ENCODE results near the gene RND3. TPM values are rescaled to one million over a fixed set of nuclear protein-coding genes. Genes with fewer than 3 reads are reported as not detected.

The RND3 gene
- total RNA-seq, 2 donors from 2014 or later, result 67.5 to 100 TPM

GRCh38 chr2:150464986-150465385 is 22.5 kb downstream of the RND3 start:
- DNase-seq (ENCODE audit: low spot score), result no peak
- intact Hi-C loops (cut with DNase I), result no loop called here

GRCh38 chr2:150464270-150464669 is 23.2 kb downstream of the RND3 start:
- intact Hi-C loops (cut with DNase I), result no loop called here

GRCh38 chr2:150462770-150463169 is 24.7 kb downstream of the RND3 start:
- intact Hi-C loops (cut with DNase I), result no loop called here
- no peak for DNase-seq (ENCODE audit: low spot score)

More at GRCh38 chr2:150464270-150464669, 23.2 kb downstream of the RND3 start:
- DNase-seq (ENCODE audit: low spot score), result no peak

- intact Hi-C loops (cut with DNase I), result no loop called here
Measured at GRCh38 chr2:150459281-150459680, 28.2 kb downstream of the RND3 start.

GRCh38 chr2:150450765-150451164 is 36.7 kb downstream of the RND3 start:
- intact Hi-C loops (cut with DNase I), result no loop called here

More at GRCh38 chr2:150459281-150459680, 28.2 kb downstream of the RND3 start:
- no peak for DNase-seq (ENCODE audit: low spot score)

GRCh38 chr2:150449856-150450255 is 37.6 kb downstream of the RND3 start:
- no peak for DNase-seq (ENCODE audit: low spot score)
- intact Hi-C loops (cut with DNase I), result no loop called here

More at GRCh38 chr2:150450765-150451164, 36.7 kb downstream of the RND3 start:
- no peak for DNase-seq (ENCODE audit: low spot score)

- DNase-seq (ENCODE audit: low spot score), result no peak
- intact Hi-C loops (cut with DNase I), result no loop called here
Measured at GRCh38 chr2:150445398-150445797, 42.1 kb downstream of the RND3 start.

GRCh38 chr2:150442484-150442883 is 45.0 kb downstream of the RND3 start:
- intact Hi-C loops (cut with DNase I), result no loop called here
- DNase-seq (ENCODE audit: low spot score), result no peak

- intact Hi-C loops (cut with DNase I), result no loop called here
Measured at GRCh38 chr2:150441784-150442183, 45.7 kb downstream of the RND3 start.

GRCh38 chr2:150441226-150441625 is 46.2 kb downstream of the RND3 start:
- intact Hi-C loops (cut with DNase I), result no loop called here
- DNase-seq (ENCODE audit: low spot score), result no peak

More at GRCh38 chr2:150441784-150442183, 45.7 kb downstream of the RND3 start:
- no peak for DNase-seq (ENCODE audit: low spot score)

GRCh38 chr2:150438654-150439053 is 48.8 kb downstream of the RND3 start:
- intact Hi-C loops (cut with DNase I), result no loop called here
- DNase-seq (ENCODE audit: low spot score), result no peak

- intact Hi-C loops (cut with DNase I), result no loop called here
- no peak for DNase-seq (ENCODE audit: low spot score)
Measured at GRCh38 chr2:150438041-150438440, 49.4 kb downstream of the RND3 start.

GRCh38 chr2:150432312-150432625 is 55.2 kb downstream of the RND3 start:
- DNase-seq (ENCODE audit: low spot score), result no peak
- intact Hi-C loops (cut with DNase I), result no loop called here

- no peak for DNase-seq (ENCODE audit: low spot score)
- intact Hi-C loops (cut with DNase I), result no loop called here
Measured at GRCh38 chr2:150431561-150432311, 55.7 kb downstream of the RND3 start.

GRCh38 chr2:150429384-150429961 is 58.0 kb downstream of the RND3 start:
- no peak for DNase-seq (ENCODE audit: low spot score)
- intact Hi-C loops (cut with DNase I), result no loop called here

- intact Hi-C loops (cut with DNase I), result no loop called here
- DNase-seq (ENCODE audit: low spot score), result no peak
Measured at GRCh38 chr2:150428641-150429040, 58.8 kb downstream of the RND3 start.

GRCh38 chr2:150427298-150427697 is 60.2 kb downstream of the RND3 start:
- intact Hi-C loops (cut with DNase I), result loop anchor here in 1 of 2 donors (2.0 kb wide), 1 partner anchor 60 kb away; the partner anchor contains the start of gene RND3
- DNase-seq (ENCODE audit: low spot score), result no peak

- intact Hi-C loops (cut with DNase I), result loop anchor here in 1 of 2 donors (2.0 kb wide), 1 partner anchor 60 kb away; the partner anchor contains the start of gene RND3
- DNase-seq (ENCODE audit: low spot score), result no peak
Measured at GRCh38 chr2:150426724-150427123, 60.7 kb downstream of the RND3 start.

GRCh38 chr2:150426315-150426714 is 61.2 kb downstream of the RND3 start:
- intact Hi-C loops (cut with DNase I), result loop anchor here in 1 of 2 donors (2.0 kb wide), 1 partner anchor 60 kb away; the partner anchor contains the start of gene RND3
- no peak for DNase-seq (ENCODE audit: low spot score)

- DNase-seq (ENCODE audit: low spot score), result no peak
- intact Hi-C loops (cut with DNase I), result no loop called here
Measured at GRCh38 chr2:150425121-150425955, 62.1 kb downstream of the RND3 start.
